Superior temporal gyrus (tissue), 1 donor: ENCODE results near the gene RALGAPA2.

Experiments
- DNase-seq: peaks from one replicate; pipeline ENCODE4 v3.0.0-alpha.2; 2016; ENCODE audit errors: extremely low spot score

Gene RALGAPA2

GRCh38 chr20:20630551-20630950, 81.9 kb downstream of the RALGAPA2 start:
- no peak for DNase-seq

GRCh38 chr20:20629556-20630188, 82.8 kb downstream of the RALGAPA2 start:
- no peak for DNase-seq

GRCh38 chr20:20628314-20628713, 84.1 kb downstream of the RALGAPA2 start:
- DNase-seq = no peak

- DNase-seq = no peak
Measured at GRCh38 chr20:20627471-20627870, 85.0 kb downstream of the RALGAPA2 start.

DNA sequence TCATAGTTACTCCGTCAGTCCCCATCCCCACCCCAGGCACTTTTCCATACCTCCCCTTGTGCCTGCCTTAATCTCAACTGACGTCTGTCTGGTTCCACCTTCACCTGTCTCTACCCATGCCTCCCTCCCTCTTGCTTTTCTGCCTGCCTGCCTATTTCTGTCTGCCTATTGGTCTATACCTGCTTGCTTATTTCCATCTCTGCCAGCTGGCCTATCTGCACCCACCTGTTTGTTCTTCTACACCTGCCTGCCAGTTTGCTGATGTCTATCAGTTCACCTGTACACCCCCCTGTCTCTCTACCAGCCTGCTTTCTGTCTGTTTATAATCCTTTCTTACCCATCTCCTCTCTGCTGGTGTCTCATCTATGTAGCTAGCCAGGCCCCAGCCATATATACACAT, 87.5 kb downstream of the RALGAPA2 start:
- DNase-seq = no peak

GRCh38 chr20:20621195-20621594, 91.2 kb downstream of the RALGAPA2 start:
- DNase-seq = no peak

DNA sequence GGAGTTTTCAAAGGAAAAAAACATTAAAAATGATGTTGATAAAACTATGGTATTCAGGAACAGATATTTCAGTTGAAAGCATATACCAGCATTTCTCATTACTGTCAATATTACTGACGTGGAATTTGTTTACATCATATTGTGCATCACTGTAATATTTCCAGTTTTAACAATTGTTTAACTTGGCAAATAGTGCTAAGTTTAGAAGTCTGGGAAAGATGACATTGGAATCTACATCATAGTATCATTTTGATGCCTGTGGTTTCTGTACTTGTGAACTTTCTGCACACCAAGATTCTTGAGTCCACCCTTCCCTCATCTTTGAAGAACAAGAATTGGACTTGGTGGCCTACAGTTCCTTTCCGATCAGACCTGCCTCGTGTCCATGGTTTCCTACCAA, 98.1 kb downstream of the RALGAPA2 start:
- no peak for DNase-seq

DNA sequence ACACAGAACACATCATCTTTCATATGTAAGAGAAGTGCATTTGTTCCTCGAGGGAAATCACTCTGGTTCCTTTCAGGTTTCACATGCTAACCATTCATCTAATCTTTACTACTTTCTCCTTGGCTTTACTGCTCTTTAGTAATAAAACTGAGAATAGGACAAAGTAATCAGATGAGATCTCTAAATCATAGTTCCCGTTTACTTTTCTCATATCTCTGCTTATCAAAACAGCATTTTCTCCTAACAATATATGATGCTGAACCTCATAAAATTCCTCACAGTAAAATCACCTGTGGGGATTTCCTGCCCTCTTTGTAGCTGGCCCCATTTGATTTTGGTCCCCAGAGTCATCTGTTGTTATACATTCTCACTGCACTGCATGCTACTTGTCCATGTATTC, 100.2 kb downstream of the RALGAPA2 start:
- no peak for DNase-seq

GRCh38 chr20:20611167-20611566, 101.3 kb downstream of the RALGAPA2 start:
- DNase-seq = no peak

- no peak for DNase-seq
Measured at GRCh38 chr20:20609522-20609921, 102.9 kb downstream of the RALGAPA2 start.

GRCh38 chr20:20608641-20609040, 103.8 kb downstream of the RALGAPA2 start:
- DNase-seq = no peak

DNA sequence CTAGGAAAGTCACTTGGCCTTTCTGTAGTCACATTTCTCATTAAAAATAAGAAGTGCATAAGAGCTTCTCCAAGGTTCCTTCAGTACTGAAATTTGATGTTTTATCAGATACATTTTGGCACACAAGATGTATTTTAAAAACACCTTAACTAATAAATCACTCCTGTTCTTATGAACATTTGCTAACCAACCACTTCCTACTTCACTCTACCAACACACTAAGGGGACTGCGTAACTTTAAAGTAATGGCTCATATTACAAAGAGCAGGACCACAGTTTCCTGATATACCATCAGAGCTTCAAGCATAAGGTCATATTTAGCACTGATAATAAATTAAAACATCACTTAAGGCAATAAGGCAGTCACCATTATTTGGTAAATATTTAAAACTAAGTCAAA, 104.4 kb downstream of the RALGAPA2 start:
- DNase-seq = no peak

DNA sequence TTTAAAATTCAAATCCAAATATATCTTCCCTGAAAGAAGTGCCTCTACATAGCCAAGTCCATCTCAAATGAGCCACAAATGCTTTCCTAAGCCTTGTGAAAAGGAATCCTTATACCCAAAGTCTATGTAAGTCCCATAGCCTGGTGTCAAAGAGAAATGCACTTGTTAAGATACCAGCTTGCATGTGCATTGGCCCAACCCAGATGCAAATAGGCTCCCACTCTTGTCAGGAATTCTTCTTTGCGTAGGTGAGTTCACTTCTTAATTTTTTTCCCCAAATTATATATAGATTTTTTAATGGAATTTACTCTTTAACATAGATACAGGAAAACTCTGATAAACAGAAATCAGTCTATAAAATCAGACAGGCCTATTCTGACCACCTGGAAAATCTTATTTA, 105.6 kb downstream of the RALGAPA2 start:
- no peak for DNase-seq

GRCh38 chr20:20606050-20606449, 106.4 kb downstream of the RALGAPA2 start:
- no peak for DNase-seq

GRCh38 chr20:20604907-20605306, 107.5 kb downstream of the RALGAPA2 start:
- DNase-seq = no peak

DNA sequence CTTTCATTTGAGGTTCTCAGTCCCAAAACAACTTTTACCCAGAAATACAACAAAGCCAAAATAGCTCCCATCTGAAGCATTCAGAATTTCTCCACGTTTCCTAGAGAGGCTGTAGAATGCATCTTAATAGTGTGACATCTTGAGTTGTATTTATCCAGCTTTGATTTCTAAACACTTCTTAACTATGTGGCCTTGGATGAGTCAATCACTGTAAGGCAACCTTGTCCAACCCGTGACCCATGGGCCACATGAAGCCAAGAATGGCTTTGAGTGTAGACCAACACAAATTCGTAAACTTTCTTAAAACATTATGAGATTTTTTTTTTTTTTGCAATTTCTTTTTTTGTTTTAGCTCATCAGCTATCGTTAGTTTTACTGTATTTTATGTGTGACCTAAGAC, 108.1 kb downstream of the RALGAPA2 start:
- no peak for DNase-seq

DNA sequence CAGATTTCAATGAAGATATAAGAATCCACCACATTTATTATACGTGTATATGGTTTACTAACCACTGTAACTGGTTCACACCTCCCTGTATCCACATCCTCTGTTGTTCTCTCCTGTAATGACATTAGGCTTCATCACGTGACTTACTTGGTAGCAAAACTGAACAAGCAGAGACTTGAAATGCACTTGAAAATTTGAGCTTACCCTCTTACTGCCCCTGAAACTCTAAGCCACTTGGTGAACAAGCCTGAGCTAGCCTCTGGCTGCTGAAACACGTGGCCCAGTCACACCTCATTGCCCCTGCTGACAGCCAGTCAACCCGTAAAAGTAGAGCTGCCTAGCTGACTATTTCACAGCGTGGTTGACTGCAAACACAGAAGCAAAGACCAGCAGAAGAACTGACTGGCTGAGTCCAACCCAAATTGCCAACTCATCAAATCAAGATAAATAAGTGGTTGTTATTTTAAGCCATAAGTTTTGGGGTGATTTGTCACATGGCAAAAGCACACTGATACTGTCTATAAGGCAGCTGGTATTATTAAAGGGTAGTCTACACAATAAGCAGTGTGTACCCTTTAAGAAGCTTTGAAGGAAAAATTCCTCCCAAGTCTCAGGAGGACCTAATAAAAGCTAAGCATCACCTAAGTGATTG, 109.0 kb downstream of the RALGAPA2 start:
- DNase-seq = no peak

DNA sequence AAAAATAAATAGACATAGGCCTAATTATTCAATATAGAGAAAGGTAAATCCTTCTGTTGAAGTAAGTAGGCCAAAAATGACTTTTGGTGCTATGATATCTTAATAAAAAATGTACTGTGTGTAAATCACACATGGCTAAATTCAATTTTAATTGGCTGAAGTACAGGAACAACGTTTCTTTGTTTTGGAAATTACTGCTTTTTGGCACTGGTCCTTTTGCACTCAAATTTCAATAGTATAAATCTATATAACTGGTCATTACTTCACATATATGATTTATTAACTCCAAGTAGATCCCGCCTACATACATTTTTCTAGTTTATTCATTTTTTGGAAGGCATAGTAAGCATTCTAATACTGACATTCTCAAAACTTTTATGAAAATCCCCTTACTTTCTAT, 114.5 kb downstream of the RALGAPA2 start:
- no peak for DNase-seq

DNA sequence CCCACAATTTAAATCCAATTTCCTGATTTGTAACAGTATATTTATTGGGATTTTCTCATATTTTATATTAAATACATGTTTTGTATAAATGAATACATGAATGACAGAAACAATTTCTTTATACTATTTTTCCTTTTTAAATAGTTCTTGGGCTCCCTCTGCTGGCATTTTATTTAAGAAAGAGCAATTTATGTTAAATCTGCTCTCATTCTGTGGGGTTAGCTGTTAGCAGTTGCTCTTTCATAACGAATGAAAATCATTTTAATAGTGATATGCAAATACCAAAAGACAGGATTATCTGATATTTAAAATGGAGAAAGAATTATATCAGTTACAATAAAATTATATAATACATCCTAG, 118.3 kb downstream of the RALGAPA2 start:
- DNase-seq = peak; percentile 86

GRCh38 chr20:20593447-20594170, 118.8 kb downstream of the RALGAPA2 start:
- peak; percentile 81 for DNase-seq

DNA sequence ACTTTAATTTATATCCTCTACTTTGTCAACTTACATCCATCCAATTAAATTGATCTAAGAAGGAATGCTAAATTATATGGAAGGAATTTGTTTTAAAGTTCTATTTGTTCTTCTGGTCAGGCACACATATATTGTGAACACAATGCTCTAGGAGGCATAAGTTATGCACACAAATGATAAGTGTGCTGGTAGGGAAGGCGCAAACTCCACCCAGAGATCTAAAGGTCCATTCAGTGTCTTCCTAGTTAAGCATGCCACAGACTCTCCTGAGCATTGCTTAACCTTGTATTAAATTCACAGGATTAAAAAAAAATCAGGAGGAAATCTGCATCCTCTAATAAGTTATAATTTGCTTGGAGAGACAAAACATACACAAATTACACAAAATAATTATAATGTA, 127.3 kb downstream of the RALGAPA2 start:
- no peak for DNase-seq

- DNase-seq = no peak
Measured at GRCh38 chr20:20582734-20583133, 129.7 kb downstream of the RALGAPA2 start.

DNA sequence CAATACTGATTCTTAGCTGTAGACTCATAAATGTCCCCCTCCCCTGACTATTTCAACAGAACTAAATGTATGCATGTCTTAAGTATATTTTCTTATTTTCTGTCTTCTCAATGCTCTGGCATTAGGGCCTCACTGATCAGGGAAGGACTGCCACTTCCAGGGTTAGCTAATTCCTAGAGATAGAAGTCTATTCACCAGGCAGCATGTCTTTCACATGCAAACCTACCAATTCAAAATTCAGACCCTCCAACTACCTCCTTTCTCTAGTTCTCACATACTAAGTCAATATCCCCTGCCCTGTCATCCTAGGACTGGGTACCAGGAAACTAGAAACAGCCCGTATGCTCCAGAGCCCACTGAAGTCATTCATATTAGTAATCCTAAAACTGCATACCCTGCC, 132.3 kb downstream of the RALGAPA2 start:
- DNase-seq = no peak
